Neuronal stem cell (in vitro differentiated cells): ENCODE measurements around the gene RPL21.

ENCODE experiments used
- DNase-seq: peaks from one replicate; pipeline ENCODE4 v3.0.0-alpha.2; 2013; ENCODE audit warnings: low spot score
- H2AFZ ChIP-seq: one replicate; pipeline ENCODE4 v1.6.1; 2013; ENCODE audit warnings: mild to moderate bottlenecking, low read length, inconsistent platforms
- H2AK5ac ChIP-seq: 2 replicates; pipeline ENCODE4 v1.6.1; 2013; ENCODE audit warnings: low read depth, mild to moderate bottlenecking, inconsistent platforms, low read length, moderate library complexity, mixed read lengths
- H2BK120ac ChIP-seq: 2 replicates; pipeline ENCODE4 v1.6.1; 2013; ENCODE audit warnings: low read depth, mild to moderate bottlenecking, inconsistent platforms, low read length, moderate library complexity, mixed read lengths
- H2BK12ac ChIP-seq: one replicate; pipeline ENCODE4 v1.6.1; 2013; ENCODE audit warnings: low read length, inconsistent platforms
- H2BK15ac ChIP-seq: 2 replicates; pipeline ENCODE4 v1.6.1; 2013; ENCODE audit warnings: mild to moderate bottlenecking, low read length, inconsistent platforms, mixed read lengths
- H2BK5ac ChIP-seq: one replicate; pipeline ENCODE4 v1.6.1; 2013; ENCODE audit warnings: inconsistent platforms, mild to moderate bottlenecking, low read length, moderate library complexity
- H3K14ac ChIP-seq: one replicate; pipeline ENCODE4 v1.6.1; 2013; ENCODE audit warnings: low read length, inconsistent platforms
- H3K18ac ChIP-seq: 2 replicates; pipeline ENCODE4 v1.6.1; 2013; ENCODE audit warnings: low read length, inconsistent platforms
- H3K23ac ChIP-seq: 2 replicates; pipeline ENCODE4 v1.6.1; 2013; ENCODE audit warnings: low read depth, mild to moderate bottlenecking, mixed read lengths, low read length, inconsistent platforms; ENCODE audit not compliant: poor library complexity
- H3K27ac ChIP-seq: replicated peaks from 3 replicates; pipeline ENCODE4 v1.5.1; 2013; ENCODE audit warnings: low read length, inconsistent platforms
- H3K27me3 ChIP-seq, 3 experiments: 2 replicates each; pipeline ENCODE4 v1.6.1; 2013; ENCODE audit warnings: low read length in 3 of 3, mild to moderate bottlenecking in 2 of 3, inconsistent platforms in 1 of 3, low read depth in 1 of 3, mixed read lengths in 1 of 3, moderate library complexity in 1 of 3; ENCODE audit not compliant: control insufficient read depth in 3 of 3, insufficient read depth in 3 of 3
- H3K36me3 ChIP-seq, 2 donors: replicated peaks in 1 of 2; 2 replicates each; pipeline ENCODE4 v1.6.1; 2013; ENCODE audit warnings: low read length in 2 of 2; ENCODE audit not compliant: control insufficient read depth in 2 of 2, insufficient read depth in 2 of 2
- H3K4ac ChIP-seq: 2 replicates; pipeline ENCODE4 v1.6.1; 2013; ENCODE audit warnings: inconsistent platforms, mild to moderate bottlenecking, low read length, moderate library complexity
- H3K4me1 ChIP-seq, 2 donors: 1 replicate in 1 of 2; 2 replicates in 1 of 2; pipeline ENCODE4 v1.6.1; 2013; ENCODE audit warnings: low read length in 2 of 2, low read depth in 1 of 2; ENCODE audit not compliant: control insufficient read depth in 2 of 2, insufficient read depth in 1 of 2
- H3K4me2 ChIP-seq: one replicate; pipeline ENCODE4 v1.6.1; 2013; ENCODE audit warnings: mild to moderate bottlenecking, low read length, inconsistent platforms; ENCODE audit not compliant: insufficient read depth, poor library complexity, severe bottlenecking
- H3K4me3 ChIP-seq, 2 donors: 2 replicates each; pipeline ENCODE4 v1.5.1; 2013; ENCODE audit warnings: low read length in 2 of 2, mild to moderate bottlenecking in 2 of 2, inconsistent platforms in 1 of 2, moderate library complexity in 1 of 2
- H3K79me1 ChIP-seq: one replicate; pipeline ENCODE4 v1.6.1; 2013; ENCODE audit warnings: low read depth, mild to moderate bottlenecking, inconsistent platforms, low read length, moderate library complexity
- H3K9ac ChIP-seq: one replicate; pipeline ENCODE4 v1.6.1; 2013; ENCODE audit warnings: mild to moderate bottlenecking, low read depth, low read length, inconsistent platforms; ENCODE audit not compliant: poor library complexity
- H3K9me3 ChIP-seq, 2 donors: replicated peaks in 1 of 2; 2 replicates each; pipeline versions ENCODE3 to v1.6.1; 2013; ENCODE audit warnings: low read length in 2 of 2, mild to moderate bottlenecking in 2 of 2, inconsistent platforms in 1 of 2, low read depth in 1 of 2, mixed read lengths in 1 of 2, moderate library complexity in 1 of 2; ENCODE audit not compliant: control insufficient read depth in 2 of 2, insufficient read depth in 1 of 2
- H4K8ac ChIP-seq: one replicate; pipeline ENCODE4 v1.6.1; 2013; ENCODE audit warnings: low read depth, mild to moderate bottlenecking, inconsistent platforms, low read length, moderate library complexity
- H4K91ac ChIP-seq: one replicate; pipeline ENCODE4 v1.6.1; 2013; ENCODE audit warnings: low read length, low read depth, mild to moderate bottlenecking, inconsistent platforms; ENCODE audit not compliant: poor library complexity
- WGBS, 2 donors: extraction: QIAGEN DNeasy Blood & Tissue Kit; methylation state at CpG; one replicate each; pipeline ENCODE4 v1.1.7; 2013; ENCODE audit warnings: missing lambda C conversion rate in 2 of 2, mixed read lengths in 1 of 2; ENCODE audit not compliant: insufficient read length in 2 of 2, insufficient replicate concordance in 1 of 2; ENCODE audit errors: extremely low coverage in 2 of 2; 5-methylcytosine and 5-hydroxymethylcytosine counted together

Gene RPL21

GRCh38 chr13:27252467-27252866 is 1.1 kb downstream of the RPL21 start:
- Histone ChIP-seq H3K9me3 (no peaks in the 10 kb centered on the region), H4K91ac (no peak overlapping the region), H3K27ac (no peak overlapping the region), H2BK120ac (no peak overlapping the region), H2BK15ac (no peak overlapping the region), H3K9ac (no peak overlapping the region), H3K4me2 (peak overlapping the region; percentile 65), H3K23ac (no peak overlapping the region), H3K4me1 (peaks cover 0 to 2% of the 10 kb centered on the region in 2 donors), H3K14ac (no peak overlapping the region), H2BK12ac (no peak overlapping the region), H2BK5ac (no peak overlapping the region), H3K18ac (no peak overlapping the region), H3K4me3 (peak overlapping the region; percentile 92 to 100), H3K36me3 (peaks cover 7 to 53% of the 10 kb centered on the region in 2 donors), H2AK5ac (no peak overlapping the region), H4K8ac (no peak overlapping the region), H3K27me3 (no peaks in the 10 kb centered on the region), H2AFZ (no peak overlapping the region), H3K4ac (no peak overlapping the region), H3K79me1 (no peaks in the 10 kb centered on the region)
- DNase-seq, result no peak

GRCh38 chr13:27257233-27257568 is 5.8 kb downstream of the RPL21 start:
- Histone ChIP-seq H3K18ac (no peak overlapping the region), H2BK15ac (no peak overlapping the region), H2BK5ac (no peak overlapping the region), H3K4me2 (no peak overlapping the region), H3K4ac (no peak overlapping the region), H3K27me3 (no peaks in the 10 kb centered on the region), H3K36me3 (peaks cover 21 to 95% of the 10 kb centered on the region in 2 donors), H2BK120ac (no peak overlapping the region), H3K4me3 (no peak overlapping the region), H3K9me3 (no peaks in the 10 kb centered on the region), H4K8ac (no peak overlapping the region), H3K14ac (no peak overlapping the region), H3K79me1 (no peaks in the 10 kb centered on the region), H2BK12ac (no peak overlapping the region), H2AK5ac (no peak overlapping the region), H3K27ac (no peak overlapping the region), H3K4me1 (peaks cover 0 to 2% of the 10 kb centered on the region in 2 donors), H2AFZ (no peak overlapping the region), H3K9ac (no peak overlapping the region), H3K23ac (no peak overlapping the region), H4K91ac (no peak overlapping the region)
- no CpG with 5 or more reads among the region's 3 CpGs for WGBS, 2 donors
- no peak for DNase-seq

GRCh38 chr13:27257648-27258253 is 6.4 kb downstream of the RPL21 start:
- H3K4ac ChIP-seq, result no peak overlapping the region
- H3K4me3 ChIP-seq, result no peak overlapping the region
- no peak overlapping the region for H4K91ac ChIP-seq
- H3K9ac ChIP-seq, result no peak overlapping the region
- H3K4me2 ChIP-seq, result no peak overlapping the region
- no peaks in the 10 kb centered on the region for H3K79me1 ChIP-seq
- H3K14ac ChIP-seq, result no peak overlapping the region
- no peak overlapping the region for H3K27ac ChIP-seq
- no peaks in the 10 kb centered on the region for H3K27me3 ChIP-seq
- DNase-seq, result no peak
- no peak overlapping the region for H4K8ac ChIP-seq
- no peak overlapping the region for H3K18ac ChIP-seq
- no peak overlapping the region for H2BK120ac ChIP-seq
- H3K23ac ChIP-seq, result no peak overlapping the region
- H3K4me1 ChIP-seq, result peaks cover 0 to 2% of the 10 kb centered on the region in 2 donors
- no peak overlapping the region for H2AFZ ChIP-seq
- H3K36me3 ChIP-seq, result peaks cover 21 to 95% of the 10 kb centered on the region in 2 donors
- no peaks in the 10 kb centered on the region for H3K9me3 ChIP-seq
- H2BK12ac ChIP-seq, result no peak overlapping the region
- no CpG with 5 or more reads among the region's 11 CpGs for WGBS, 2 donors
- no peak overlapping the region for H2BK15ac ChIP-seq
- H2AK5ac ChIP-seq, result no peak overlapping the region
- H2BK5ac ChIP-seq, result no peak overlapping the region

DNA sequence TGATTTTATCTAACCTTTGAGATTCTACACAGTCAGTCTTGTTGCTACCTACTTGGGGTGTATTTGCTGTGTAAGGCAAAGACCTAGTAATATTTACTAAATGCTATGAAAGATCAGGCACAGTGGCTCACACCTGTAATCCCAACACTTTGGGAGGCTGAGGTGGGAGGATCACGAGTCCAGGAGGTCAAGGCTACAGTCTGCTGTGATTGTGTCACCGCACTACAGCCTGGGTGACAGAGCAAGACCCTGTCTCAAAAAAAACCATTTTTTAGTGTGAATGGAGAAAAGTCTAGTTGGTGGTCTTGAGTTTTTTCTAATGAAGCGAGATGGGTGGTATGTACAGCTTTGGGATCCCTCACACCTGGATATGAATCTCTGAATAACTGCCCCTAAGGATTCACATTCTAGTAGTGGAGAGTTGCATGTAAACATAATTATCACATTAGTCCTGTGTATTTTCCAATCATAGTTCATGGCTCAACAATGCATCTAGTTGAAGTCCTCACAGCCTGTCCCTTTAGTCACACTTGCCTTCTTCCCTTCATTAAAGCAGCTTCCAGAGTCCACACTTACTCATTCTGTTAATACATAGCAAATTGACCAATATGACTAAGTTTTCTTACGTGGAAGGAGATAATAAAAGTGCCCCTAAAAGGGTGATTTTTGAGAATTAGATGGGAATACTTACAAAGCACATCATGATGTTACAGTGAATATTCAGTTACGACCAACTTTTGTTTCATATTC is 7.5 kb downstream of the RPL21 start:
- no peak overlapping the region for H4K91ac ChIP-seq
- H3K4me2 ChIP-seq, result no peak overlapping the region
- peaks cover 21 to 84% of the 10 kb centered on the region in 2 donors for H3K36me3 ChIP-seq
- no CpG with 5 or more reads among the region's 5 CpGs for WGBS, 2 donors
- H2AK5ac ChIP-seq, result no peak overlapping the region
- H3K79me1 ChIP-seq, result no peaks in the 10 kb centered on the region
- no peak overlapping the region for H3K9ac ChIP-seq
- H3K14ac ChIP-seq, result no peak overlapping the region
- no peak overlapping the region for H2AFZ ChIP-seq
- no peaks in the 10 kb centered on the region for H3K27me3 ChIP-seq
- peaks cover 0 to 5% of the 10 kb centered on the region in 2 donors for H3K4me1 ChIP-seq
- DNase-seq, result no peak
- H4K8ac ChIP-seq, result no peak overlapping the region
- no peak overlapping the region for H2BK15ac ChIP-seq
- H3K4me3 ChIP-seq, result no peak overlapping the region
- H3K23ac ChIP-seq, result no peak overlapping the region
- no peak overlapping the region for H2BK5ac ChIP-seq
- no peak overlapping the region for H3K18ac ChIP-seq
- H2BK120ac ChIP-seq, result no peak overlapping the region
- no peak overlapping the region for H2BK12ac ChIP-seq
- H3K27ac ChIP-seq, result no peak overlapping the region
- H3K9me3 ChIP-seq, result no peaks in the 10 kb centered on the region
- no peak overlapping the region for H3K4ac ChIP-seq
